ENCODE measurements around the gene HPX.
A peak's percentile ranks its signal among the peaks of the same experiment; 100 is the strongest.

HPX gene

GRCh38 chr11:6440906-6441358 is at the start of gene HPX:
TSS of gene HPX (minus strand) at chr11:6440987. CDS start at chr11:6440963, 24 bp downstream.
- Histone ChIP-seq H3K4me1 (ENCODE audit: control insufficient read depth in 2 of 2, insufficient read depth in 2 of 2, low read length in 2 of 2) (no peaks in the 10 kb centered on the region), H3K36me3 (ENCODE audit: control insufficient read depth in 2 of 2, insufficient read depth in 2 of 2, low read length in 2 of 2) (no peaks in the 10 kb centered on the region), H3K9me3 (ENCODE audit: control insufficient read depth in 2 of 2, low read length in 2 of 2) (no peaks in the 10 kb centered on the region), H3K27ac (ENCODE audit: low read depth in 2 of 2, low read length in 2 of 2) (no peak within 1 kb of the TSS), H3K9ac (ENCODE audit: low read depth in 1 of 2, low read length in 2 of 2) (no peak within 1 kb of the TSS), H3K27me3 (ENCODE audit: control insufficient read depth in 2 of 2, insufficient read depth in 2 of 2, low read length in 2 of 2) (no peaks in the 10 kb centered on the region), H3K4me3 (ENCODE audit: low read length in 2 of 2) (no peak within 1 kb of the TSS)

GRCh38 chr11:6489306-6489705 is 48.5 kb upstream of the HPX start:
- Histone ChIP-seq H3K4me3 (ENCODE audit: low read length in 2 of 2) (peak overlapping the region in 1 of 2 donors; percentile 24), H3K36me3 (ENCODE audit: control insufficient read depth in 2 of 2, insufficient read depth in 2 of 2, low read length in 2 of 2) (peaks cover 6 to 23% of the 10 kb centered on the region in 2 donors), H3K9ac (ENCODE audit: low read depth in 1 of 2, low read length in 2 of 2) (peak overlapping the region in 1 of 2 donors; percentile 6), H3K27me3 (ENCODE audit: control insufficient read depth in 2 of 2, insufficient read depth in 2 of 2, low read length in 2 of 2) (no peaks in the 10 kb centered on the region), H3K4me1 (ENCODE audit: control insufficient read depth in 2 of 2, insufficient read depth in 2 of 2, low read length in 2 of 2) (peaks cover 30 to 31% of the 10 kb centered on the region in 2 donors), H3K9me3 (ENCODE audit: control insufficient read depth in 2 of 2, low read length in 2 of 2) (no peaks in the 10 kb centered on the region), H3K27ac (ENCODE audit: low read depth in 2 of 2, low read length in 2 of 2) (peak overlapping the region; percentile 41 to 53)

- peak overlapping the region in 1 of 2 donors; percentile 6 for H3K9ac ChIP-seq (ENCODE audit: low read depth in 1 of 2, low read length in 2 of 2)
- H3K4me3 ChIP-seq (ENCODE audit: low read length in 2 of 2), result peak overlapping the region in 1 of 2 donors; percentile 4
- H3K27ac ChIP-seq (ENCODE audit: low read depth in 2 of 2, low read length in 2 of 2), result peak overlapping the region; percentile 38 to 53
- no peaks in the 10 kb centered on the region for H3K27me3 ChIP-seq (ENCODE audit: control insufficient read depth in 2 of 2, insufficient read depth in 2 of 2, low read length in 2 of 2)
- no peaks in the 10 kb centered on the region for H3K9me3 ChIP-seq (ENCODE audit: control insufficient read depth in 2 of 2, low read length in 2 of 2)
- H3K4me1 ChIP-seq (ENCODE audit: control insufficient read depth in 2 of 2, insufficient read depth in 2 of 2, low read length in 2 of 2), result peaks cover 30 to 31% of the 10 kb centered on the region in 2 donors
- H3K36me3 ChIP-seq (ENCODE audit: control insufficient read depth in 2 of 2, insufficient read depth in 2 of 2, low read length in 2 of 2), result peaks cover 6 to 24% of the 10 kb centered on the region in 2 donors
Measured at GRCh38 chr11:6488821-6489220, 48.0 kb upstream of the HPX start.

DNA sequence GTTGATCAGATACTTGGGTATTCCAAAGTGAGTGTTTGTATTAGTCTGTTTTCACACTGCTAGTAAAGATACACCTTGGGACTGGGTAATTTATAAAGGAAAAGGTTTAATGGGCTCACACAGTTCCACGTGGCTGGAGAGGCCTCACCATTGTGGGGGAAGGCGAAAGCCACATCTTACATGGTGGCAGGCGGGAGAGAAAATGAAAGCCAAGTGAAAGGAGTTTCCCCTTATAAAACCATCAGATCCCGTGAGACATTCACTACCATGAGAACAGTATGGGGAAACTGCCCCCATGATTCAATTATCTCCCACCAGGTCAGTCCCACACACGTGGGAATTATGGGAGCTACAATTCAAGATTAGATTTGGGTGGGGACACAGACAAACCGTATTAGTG is 47.6 kb upstream of the HPX start:
- Histone ChIP-seq H3K9me3 (ENCODE audit: control insufficient read depth in 2 of 2, low read length in 2 of 2) (no peaks in the 10 kb centered on the region), H3K4me3 (ENCODE audit: low read length in 2 of 2) (no peak overlapping the region), H3K9ac (ENCODE audit: low read depth in 1 of 2, low read length in 2 of 2) (no peak overlapping the region), H3K4me1 (ENCODE audit: control insufficient read depth in 2 of 2, insufficient read depth in 2 of 2, low read length in 2 of 2) (peaks cover 31% of the 10 kb centered on the region in 2 donors), H3K27ac (ENCODE audit: low read depth in 2 of 2, low read length in 2 of 2) (peak overlapping the region; percentile 38 to 53), H3K36me3 (ENCODE audit: control insufficient read depth in 2 of 2, insufficient read depth in 2 of 2, low read length in 2 of 2) (peaks cover 8 to 29% of the 10 kb centered on the region in 2 donors), H3K27me3 (ENCODE audit: control insufficient read depth in 2 of 2, insufficient read depth in 2 of 2, low read length in 2 of 2) (no peaks in the 10 kb centered on the region)

GRCh38 chr11:6486938-6487337 is 46.2 kb upstream of the HPX start:
- Histone ChIP-seq H3K9me3 (ENCODE audit: control insufficient read depth in 2 of 2, low read length in 2 of 2) (no peaks in the 10 kb centered on the region), H3K4me1 (ENCODE audit: control insufficient read depth in 2 of 2, insufficient read depth in 2 of 2, low read length in 2 of 2) (peaks cover 43 to 45% of the 10 kb centered on the region in 2 donors), H3K36me3 (ENCODE audit: control insufficient read depth in 2 of 2, insufficient read depth in 2 of 2, low read length in 2 of 2) (peaks cover 17 to 41% of the 10 kb centered on the region in 2 donors), H3K4me3 (ENCODE audit: low read length in 2 of 2) (no peak overlapping the region), H3K9ac (ENCODE audit: low read depth in 1 of 2, low read length in 2 of 2) (peak overlapping the region; percentile 22 to 26), H3K27me3 (ENCODE audit: control insufficient read depth in 2 of 2, insufficient read depth in 2 of 2, low read length in 2 of 2) (no peaks in the 10 kb centered on the region), H3K27ac (ENCODE audit: low read depth in 2 of 2, low read length in 2 of 2) (peak overlapping the region; percentile 34 to 44)

GRCh38 chr11:6486256-6486655 is 45.5 kb upstream of the HPX start:
- Histone ChIP-seq H3K4me1 (ENCODE audit: control insufficient read depth in 2 of 2, insufficient read depth in 2 of 2, low read length in 2 of 2) (peaks cover 45 to 48% of the 10 kb centered on the region in 2 donors), H3K9ac (ENCODE audit: low read depth in 1 of 2, low read length in 2 of 2) (no peak overlapping the region), H3K27me3 (ENCODE audit: control insufficient read depth in 2 of 2, insufficient read depth in 2 of 2, low read length in 2 of 2) (no peaks in the 10 kb centered on the region), H3K9me3 (ENCODE audit: control insufficient read depth in 2 of 2, low read length in 2 of 2) (no peaks in the 10 kb centered on the region), H3K36me3 (ENCODE audit: control insufficient read depth in 2 of 2, insufficient read depth in 2 of 2, low read length in 2 of 2) (peaks cover 17 to 41% of the 10 kb centered on the region in 2 donors), H3K4me3 (ENCODE audit: low read length in 2 of 2) (no peak overlapping the region), H3K27ac (ENCODE audit: low read depth in 2 of 2, low read length in 2 of 2) (peak overlapping the region; percentile 34 to 44)

DNA sequence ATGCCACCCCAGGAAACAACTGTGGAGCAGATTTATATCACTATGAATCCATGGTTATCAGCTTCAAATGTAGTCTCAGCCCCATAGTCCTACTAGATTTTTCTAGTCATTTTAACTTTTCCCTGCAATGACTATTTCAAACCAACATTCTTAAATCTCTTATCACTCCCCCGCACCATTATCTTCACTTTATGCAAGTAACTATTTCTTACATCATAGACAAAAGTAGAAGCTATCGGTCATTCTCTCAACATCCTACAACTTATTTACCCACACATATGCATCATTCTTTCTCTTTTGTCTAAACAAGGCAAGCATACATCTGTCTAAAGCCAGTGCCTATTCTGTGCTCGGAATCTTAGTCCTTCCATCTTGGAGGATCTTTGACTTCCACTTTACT is 44.9 kb upstream of the HPX start:
- H3K27ac ChIP-seq (ENCODE audit: low read depth in 2 of 2, low read length in 2 of 2), result peak overlapping the region in 1 of 2 donors; percentile 34
- H3K36me3 ChIP-seq (ENCODE audit: control insufficient read depth in 2 of 2, insufficient read depth in 2 of 2, low read length in 2 of 2), result peaks cover 17 to 41% of the 10 kb centered on the region in 2 donors
- H3K27me3 ChIP-seq (ENCODE audit: control insufficient read depth in 2 of 2, insufficient read depth in 2 of 2, low read length in 2 of 2), result no peaks in the 10 kb centered on the region
- no peak overlapping the region for H3K4me3 ChIP-seq (ENCODE audit: low read length in 2 of 2)
- H3K9ac ChIP-seq (ENCODE audit: low read depth in 1 of 2, low read length in 2 of 2), result no peak overlapping the region
- no peaks in the 10 kb centered on the region for H3K9me3 ChIP-seq (ENCODE audit: control insufficient read depth in 2 of 2, low read length in 2 of 2)
- H3K4me1 ChIP-seq (ENCODE audit: control insufficient read depth in 2 of 2, insufficient read depth in 2 of 2, low read length in 2 of 2), result peaks cover 49 to 50% of the 10 kb centered on the region in 2 donors

DNA sequence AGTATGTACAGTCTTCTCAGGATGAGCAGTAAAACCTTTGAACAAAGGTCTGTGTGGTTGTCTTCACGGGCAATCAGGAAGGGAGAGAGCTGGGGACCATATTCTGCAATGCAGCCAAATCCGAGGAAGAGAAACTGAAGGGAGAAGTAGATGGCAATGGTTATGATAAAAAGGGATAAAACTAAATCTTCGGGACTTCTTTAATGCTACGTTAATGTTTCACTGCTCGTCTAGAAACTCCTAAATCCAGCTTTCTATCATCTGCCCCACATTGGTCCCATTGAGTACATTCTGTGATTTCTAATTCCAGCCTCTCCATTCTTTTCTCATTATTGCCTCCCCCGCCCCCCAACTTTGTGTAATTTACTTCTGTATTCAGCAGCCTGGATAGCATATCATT is 42.2 kb upstream of the HPX start:
- H3K27ac ChIP-seq (ENCODE audit: low read depth in 2 of 2, low read length in 2 of 2), result no peak overlapping the region
- H3K4me3 ChIP-seq (ENCODE audit: low read length in 2 of 2), result no peak overlapping the region
- peaks cover 30 to 57% of the 10 kb centered on the region in 2 donors for H3K36me3 ChIP-seq (ENCODE audit: control insufficient read depth in 2 of 2, insufficient read depth in 2 of 2, low read length in 2 of 2)
- H3K9ac ChIP-seq (ENCODE audit: low read depth in 1 of 2, low read length in 2 of 2), result no peak overlapping the region
- no peaks in the 10 kb centered on the region for H3K9me3 ChIP-seq (ENCODE audit: control insufficient read depth in 2 of 2, low read length in 2 of 2)
- no peaks in the 10 kb centered on the region for H3K27me3 ChIP-seq (ENCODE audit: control insufficient read depth in 2 of 2, insufficient read depth in 2 of 2, low read length in 2 of 2)
- peaks cover 44 to 48% of the 10 kb centered on the region in 2 donors for H3K4me1 ChIP-seq (ENCODE audit: control insufficient read depth in 2 of 2, insufficient read depth in 2 of 2, low read length in 2 of 2)

- Histone ChIP-seq H3K27ac (ENCODE audit: low read depth in 2 of 2, low read length in 2 of 2) (peak overlapping the region in 1 of 2 donors; percentile 90), H3K4me3 (ENCODE audit: low read length in 2 of 2) (peak overlapping the region; percentile 91 to 98), H3K27me3 (ENCODE audit: control insufficient read depth in 2 of 2, insufficient read depth in 2 of 2, low read length in 2 of 2) (no peaks in the 10 kb centered on the region), H3K36me3 (ENCODE audit: control insufficient read depth in 2 of 2, insufficient read depth in 2 of 2, low read length in 2 of 2) (peaks cover 35 to 63% of the 10 kb centered on the region in 2 donors), H3K9me3 (ENCODE audit: control insufficient read depth in 2 of 2, low read length in 2 of 2) (no peaks in the 10 kb centered on the region), H3K4me1 (ENCODE audit: control insufficient read depth in 2 of 2, insufficient read depth in 2 of 2, low read length in 2 of 2) (peaks cover 42 to 43% of the 10 kb centered on the region in 2 donors), H3K9ac (ENCODE audit: low read depth in 1 of 2, low read length in 2 of 2) (peak overlapping the region; percentile 70 to 93)
Measured at GRCh38 chr11:6482441-6482840, 41.7 kb upstream of the HPX start.

DNA sequence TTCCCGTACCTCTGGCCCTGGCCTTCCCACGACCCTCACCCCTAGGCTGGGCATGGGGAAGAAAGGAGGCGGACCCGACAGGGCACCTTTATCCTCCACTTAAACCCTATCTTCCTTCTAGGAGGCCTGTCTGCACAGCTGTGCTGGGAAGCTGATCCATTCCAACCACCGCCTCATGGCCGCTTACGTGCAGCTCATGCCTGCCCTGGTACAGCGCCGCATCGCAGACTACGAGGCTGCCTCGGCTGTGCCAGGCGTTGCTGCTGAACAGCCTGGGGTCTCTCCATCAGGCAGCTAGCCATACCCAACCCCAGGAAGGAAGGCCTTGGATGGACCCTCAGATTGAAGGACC is 41.1 kb upstream of the HPX start:
- H3K27ac ChIP-seq (ENCODE audit: low read depth in 2 of 2, low read length in 2 of 2), result peak overlapping the region; percentile 90 to 95
- H3K27me3 ChIP-seq (ENCODE audit: control insufficient read depth in 2 of 2, insufficient read depth in 2 of 2, low read length in 2 of 2), result no peaks in the 10 kb centered on the region
- peak overlapping the region; percentile 70 to 93 for H3K9ac ChIP-seq (ENCODE audit: low read depth in 1 of 2, low read length in 2 of 2)
- H3K9me3 ChIP-seq (ENCODE audit: control insufficient read depth in 2 of 2, low read length in 2 of 2), result no peaks in the 10 kb centered on the region
- peak overlapping the region; percentile 91 to 98 for H3K4me3 ChIP-seq (ENCODE audit: low read length in 2 of 2)
- H3K36me3 ChIP-seq (ENCODE audit: control insufficient read depth in 2 of 2, insufficient read depth in 2 of 2, low read length in 2 of 2), result peaks cover 41 to 68% of the 10 kb centered on the region in 2 donors
- peaks cover 38 to 40% of the 10 kb centered on the region in 2 donors for H3K4me1 ChIP-seq (ENCODE audit: control insufficient read depth in 2 of 2, insufficient read depth in 2 of 2, low read length in 2 of 2)
